Inflammatory macrophage treated with lipopolysaccharide for 1 hour (primary cell): ENCODE data around the gene TRIM71.
"Not testable (repeated sequence)": the region's sequence is repeated elsewhere in the genome, so short reads cannot be mapped to it uniquely, and the experiment has no call there.

Experiments
- DNase-seq, 2 donors: peaks; one replicate each; pipeline ENCODE4 v3.0.0-alpha.2; 2020 to 2022

Gene TRIM71

GRCh38 chr3:32843510-32844321, 25.9 kb downstream of the TRIM71 start:
- no peak for DNase-seq

GRCh38 chr3:32844322-32844654, 26.5 kb downstream of the TRIM71 start:
- no peak for DNase-seq

DNA sequence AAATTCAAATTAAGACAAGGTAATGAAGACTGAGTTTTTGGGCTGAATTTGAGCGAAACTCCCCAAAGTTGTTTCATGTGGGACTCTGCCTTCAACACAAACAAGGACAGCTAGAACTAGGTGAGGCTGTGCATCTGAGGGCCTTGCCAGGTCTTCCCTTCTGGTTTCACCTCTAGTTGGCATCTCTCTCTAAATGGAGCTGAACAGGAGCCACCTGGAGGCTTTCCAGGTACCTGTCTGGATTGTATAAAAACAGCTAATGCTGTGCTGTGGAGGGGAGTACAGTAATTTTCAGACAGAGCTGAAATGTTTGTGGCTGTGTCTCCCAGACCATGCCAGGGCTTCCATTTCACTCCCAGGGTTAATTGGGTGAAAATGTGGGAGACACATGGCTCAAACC, 27.1 kb downstream of the TRIM71 start:
- DNase-seq: no peak

- not testable (repeated sequence) for DNase-seq
Observed at GRCh38 chr3:32845546-32845945, 27.7 kb downstream of the TRIM71 start.

- not testable (repeated sequence) for DNase-seq
Observed at GRCh38 chr3:32847045-32847444, 29.2 kb downstream of the TRIM71 start.

- no peak for DNase-seq
Observed at GRCh38 chr3:32847528-32847927, 29.7 kb downstream of the TRIM71 start.

GRCh38 chr3:32848215-32848614, 30.4 kb downstream of the TRIM71 start:
- DNase-seq: no peak

GRCh38 chr3:32849046-32849445, 31.2 kb downstream of the TRIM71 start:
- no peak for DNase-seq

GRCh38 chr3:32850226-32850625, 32.4 kb downstream of the TRIM71 start:
- DNase-seq: no peak

GRCh38 chr3:32850636-32851035, 32.8 kb downstream of the TRIM71 start:
- no peak for DNase-seq

GRCh38 chr3:32852146-32852545, 34.3 kb downstream of the TRIM71 start:
- no peak for DNase-seq

DNA sequence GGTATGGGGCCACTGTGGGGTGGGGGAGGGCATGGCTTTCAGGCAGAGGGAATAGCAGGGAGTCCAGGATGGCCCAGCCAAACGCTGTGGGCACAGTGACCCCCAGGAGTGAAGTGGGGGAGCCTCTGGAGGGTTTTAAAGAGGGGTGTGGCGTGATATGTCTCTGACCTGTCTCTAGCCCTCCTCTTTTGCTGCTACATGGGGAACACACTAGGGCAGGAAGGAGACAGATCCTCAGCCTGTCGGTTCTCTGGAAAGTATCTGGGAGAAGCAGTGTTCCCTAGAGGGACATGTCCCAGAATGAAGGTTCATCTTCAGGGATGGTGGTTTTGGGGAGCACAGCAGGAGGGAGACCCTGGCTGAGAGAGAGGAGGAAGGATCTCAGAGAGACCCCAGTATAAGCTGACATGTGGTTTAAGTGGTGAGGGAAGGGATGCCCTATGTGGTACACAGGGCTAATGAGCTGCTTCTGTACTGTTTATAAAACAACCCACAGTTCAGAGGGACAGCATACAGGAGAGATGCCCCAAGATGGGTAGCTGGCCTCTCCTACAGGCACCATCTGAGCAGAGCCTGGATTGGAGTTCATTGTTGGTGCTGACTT, 37.7 kb downstream of the TRIM71 start:
- no peak for DNase-seq

GRCh38 chr3:32856355-32856889, 38.6 kb downstream of the TRIM71 start:
- DNase-seq: no peak

DNA sequence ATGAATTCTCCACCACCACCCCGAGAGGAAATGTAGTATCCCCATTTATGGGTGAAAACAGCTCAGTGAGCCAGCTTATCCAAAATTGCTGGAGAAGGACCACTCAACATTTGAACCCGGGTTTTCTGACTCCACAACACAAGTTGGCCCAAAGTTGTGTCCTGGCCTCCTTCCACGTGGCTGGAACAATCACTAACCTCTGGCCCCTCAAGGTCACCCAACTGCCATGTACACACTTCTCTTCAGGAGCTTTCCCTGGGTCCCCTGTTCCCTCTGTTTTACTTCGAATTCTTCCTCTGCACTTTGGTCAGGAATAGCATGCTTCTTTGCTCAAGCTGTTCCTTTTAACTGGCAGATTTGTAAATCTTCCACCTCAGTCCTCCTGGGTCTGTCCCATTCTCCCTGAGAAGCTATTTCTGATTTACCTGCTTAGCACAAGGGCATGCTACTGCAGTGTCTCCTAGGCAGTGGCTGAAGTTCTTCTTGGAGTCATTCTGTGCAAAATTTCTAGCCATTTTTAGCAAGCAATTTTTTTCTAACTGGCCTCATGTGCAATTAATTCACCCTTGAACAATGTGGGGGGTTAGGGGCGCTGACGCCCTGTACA, 39.2 kb downstream of the TRIM71 start:
- DNase-seq: no peak

- DNase-seq: no peak
Observed at GRCh38 chr3:32857921-32858320, 40.1 kb downstream of the TRIM71 start.

- DNase-seq: no peak
Observed at GRCh38 chr3:32859604-32860237, 41.9 kb downstream of the TRIM71 start.

- no peak for DNase-seq
Observed at GRCh38 chr3:32860499-32860898, 42.7 kb downstream of the TRIM71 start.

GRCh38 chr3:32861681-32862080, 43.9 kb downstream of the TRIM71 start:
- no peak for DNase-seq

- DNase-seq: no peak
Observed at GRCh38 chr3:32862247-32862935, 44.6 kb downstream of the TRIM71 start.

GRCh38 chr3:32862936-32863487, 45.2 kb downstream of the TRIM71 start:
- no peak for DNase-seq

GRCh38 chr3:32865383-32865782, 47.6 kb downstream of the TRIM71 start:
- DNase-seq: no peak

DNA sequence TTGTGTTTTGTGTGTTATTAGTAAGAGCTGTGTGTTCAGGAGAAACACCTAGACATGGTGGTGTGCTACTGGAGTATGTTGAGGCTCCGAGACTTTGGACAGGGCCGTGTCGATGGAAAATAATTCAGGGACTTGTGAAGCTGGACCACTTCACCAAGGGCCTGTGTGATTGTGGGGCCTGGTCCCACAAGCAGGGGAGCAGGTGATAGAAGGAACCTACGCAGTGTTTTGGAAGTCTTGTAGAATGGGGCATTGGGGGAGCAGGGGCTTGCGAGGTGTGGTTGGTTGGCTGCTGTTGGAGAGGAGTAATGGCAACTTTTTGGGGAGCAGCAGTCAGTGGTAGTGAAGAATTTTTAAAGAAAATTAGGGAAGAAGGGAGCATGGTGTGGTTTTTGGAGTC, 48.7 kb downstream of the TRIM71 start:
- DNase-seq: no peak

DNA sequence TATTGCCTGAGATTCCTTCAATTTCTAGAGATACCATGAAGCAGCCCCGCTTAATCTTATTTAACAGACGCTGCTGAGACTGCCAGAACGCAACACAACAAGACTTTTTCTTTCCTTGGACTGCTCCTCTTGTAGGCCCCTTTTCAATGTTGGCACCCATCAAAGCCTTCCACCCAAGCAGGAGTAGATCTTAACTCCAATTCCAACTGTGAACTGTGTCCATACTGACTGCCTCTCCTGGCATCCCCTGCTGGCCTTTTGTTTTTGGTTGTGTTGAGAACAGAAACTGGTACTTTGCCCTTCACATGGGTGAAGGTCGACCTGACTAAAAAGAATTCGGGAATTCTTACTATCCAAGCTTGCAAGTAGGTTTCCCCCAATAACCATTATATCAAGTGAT, 50.2 kb downstream of the TRIM71 start:
- no peak for DNase-seq
